ENCODE measurements around the gene CUBN.

CUBN gene

GRCh38 chr10:17109046-17109445, 20.6 kb downstream of the CUBN start:
- DNase-seq (ENCODE audit: low read depth in 2 of 2) = no peak

GRCh38 chr10:17106991-17107390, 22.6 kb downstream of the CUBN start:
- no peak for DNase-seq (ENCODE audit: low read depth in 2 of 2)

- no peak for DNase-seq (ENCODE audit: low read depth in 2 of 2)
Observed at GRCh38 chr10:17101910-17102266, 27.7 kb downstream of the CUBN start.

- DNase-seq (ENCODE audit: low read depth in 2 of 2) = no peak
Observed at GRCh38 chr10:17101257-17101909, 28.2 kb downstream of the CUBN start.

DNA sequence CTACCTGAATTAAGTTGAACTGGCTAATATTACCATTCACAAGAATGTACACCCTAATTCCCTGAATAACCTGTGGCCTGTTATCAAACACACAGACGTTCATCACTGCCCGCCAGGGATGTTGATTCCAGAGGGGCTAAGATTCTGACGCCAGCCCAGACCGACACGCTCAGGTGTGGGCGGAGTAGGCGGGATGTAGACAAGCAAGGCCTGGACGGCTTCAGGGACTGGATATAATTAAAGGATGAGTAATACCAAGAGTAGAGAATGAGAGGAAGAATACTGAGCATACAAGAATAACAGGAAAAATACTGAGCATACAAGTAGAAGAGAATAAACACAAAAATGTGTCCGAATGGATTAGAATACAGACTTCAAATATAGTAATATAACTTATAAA, 29.0 kb downstream of the CUBN start:
- DNase-seq (ENCODE audit: low read depth in 2 of 2) = no peak

DNA sequence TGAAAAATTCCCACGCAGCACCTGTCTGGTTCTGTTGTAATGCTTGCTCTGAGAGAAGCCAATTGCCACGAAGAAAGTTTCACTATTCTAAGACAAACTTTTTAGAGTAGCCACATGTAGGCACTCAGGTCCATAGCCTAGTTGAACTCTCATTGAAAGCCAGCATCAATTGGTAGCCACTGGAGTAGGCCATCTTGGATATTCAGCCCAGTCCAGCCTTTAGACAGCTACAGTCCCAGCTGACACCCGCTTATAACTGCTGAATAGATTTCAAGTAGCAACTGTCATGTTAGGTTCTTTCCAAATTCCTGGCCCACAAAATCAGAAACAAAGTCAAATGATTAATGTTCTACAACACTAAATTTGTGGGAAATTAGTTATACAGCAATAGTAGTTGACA, 31.6 kb downstream of the CUBN start:
- no peak for DNase-seq (ENCODE audit: low read depth in 2 of 2)

DNA sequence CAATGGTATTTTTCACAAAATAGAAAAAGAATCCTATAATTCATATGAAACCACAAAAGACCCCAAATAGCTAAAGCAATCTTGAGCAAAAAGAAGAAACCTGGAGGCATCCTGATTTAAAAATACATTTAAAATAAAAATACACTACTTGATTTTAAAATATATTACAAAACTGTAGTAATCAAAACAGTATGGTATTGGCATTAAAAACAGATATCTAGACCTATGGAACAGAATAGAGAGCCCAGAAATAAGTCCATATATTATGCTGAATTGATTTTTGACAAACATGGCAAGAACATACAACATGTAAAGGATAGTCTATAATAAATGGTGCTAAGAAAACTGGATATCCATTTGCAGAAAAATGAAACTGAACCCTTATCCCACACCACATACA, 34.8 kb downstream of the CUBN start:
- DNase-seq (ENCODE audit: low read depth in 2 of 2) = no peak

DNA sequence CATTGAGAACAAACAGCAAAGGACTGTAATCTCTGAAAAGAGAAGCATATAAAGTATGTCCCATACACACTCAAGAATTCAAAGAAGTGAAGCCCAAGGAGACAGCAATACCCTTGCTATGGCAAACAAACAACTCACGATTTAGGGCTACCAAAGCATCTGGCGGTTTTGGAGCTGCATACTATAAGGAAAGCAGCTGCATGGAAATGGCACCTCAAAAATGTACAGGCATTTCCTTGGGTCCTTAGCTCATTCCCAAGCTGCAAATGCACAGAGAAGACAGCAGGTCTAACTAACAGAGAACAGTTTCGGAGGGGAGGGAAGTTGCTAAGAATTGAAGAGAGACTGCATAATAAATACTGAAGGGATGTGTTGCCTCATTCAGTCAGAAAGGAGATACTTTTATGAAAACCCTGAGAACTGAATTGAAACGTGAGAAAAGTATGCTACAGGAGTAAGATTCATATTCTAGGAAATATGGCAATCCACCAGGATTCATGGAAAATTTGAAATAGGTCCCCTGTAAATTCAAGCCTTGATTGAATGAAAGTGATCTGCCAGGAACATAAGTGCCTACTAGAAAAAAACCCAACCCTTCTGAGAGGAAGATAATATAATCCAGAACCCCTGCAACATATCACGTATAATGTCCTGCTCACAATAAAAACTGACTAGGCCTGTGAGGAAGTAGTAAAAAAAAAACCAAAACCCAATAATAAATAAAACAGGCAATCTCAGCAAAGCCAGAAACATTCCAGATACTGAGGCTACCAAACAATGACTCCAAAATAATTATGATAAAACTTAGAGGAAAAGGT, 36.4 kb downstream of the CUBN start:
- DNase-seq (ENCODE audit: low read depth in 2 of 2) = no peak

DNA sequence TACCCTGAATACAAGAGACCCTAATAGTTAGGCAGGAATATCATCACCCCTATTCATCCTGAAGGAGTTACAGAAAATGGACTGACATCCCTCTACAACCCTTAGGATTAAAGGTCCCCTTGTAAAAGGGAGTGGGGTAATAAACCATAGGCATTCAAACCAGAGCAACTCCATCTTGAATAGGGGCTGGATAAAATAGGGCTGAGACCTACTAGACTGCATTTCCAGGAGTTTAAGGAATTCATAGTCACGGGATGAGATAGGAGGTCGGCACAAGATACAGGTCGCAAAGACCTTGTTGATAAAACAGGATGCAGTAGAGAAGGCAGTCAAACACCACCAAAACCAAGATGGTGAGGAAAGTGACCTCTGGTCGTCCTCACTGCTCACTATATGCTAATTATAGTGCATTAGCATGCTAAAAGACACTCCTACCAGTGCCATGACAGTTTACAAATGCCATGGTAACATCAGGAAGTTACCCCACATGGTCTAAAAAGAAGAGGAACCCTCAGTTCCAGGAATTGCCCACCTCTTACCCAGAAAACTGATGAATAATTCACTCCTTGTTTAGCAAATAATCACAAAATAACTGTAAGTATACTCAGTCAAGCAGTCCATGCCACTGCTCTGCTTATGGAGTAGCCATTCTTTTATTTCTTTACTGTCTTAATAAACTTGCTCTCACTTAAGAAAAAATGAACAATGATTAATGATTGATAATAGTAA, 37.2 kb downstream of the CUBN start:
- no peak for DNase-seq (ENCODE audit: low read depth in 2 of 2)

DNA sequence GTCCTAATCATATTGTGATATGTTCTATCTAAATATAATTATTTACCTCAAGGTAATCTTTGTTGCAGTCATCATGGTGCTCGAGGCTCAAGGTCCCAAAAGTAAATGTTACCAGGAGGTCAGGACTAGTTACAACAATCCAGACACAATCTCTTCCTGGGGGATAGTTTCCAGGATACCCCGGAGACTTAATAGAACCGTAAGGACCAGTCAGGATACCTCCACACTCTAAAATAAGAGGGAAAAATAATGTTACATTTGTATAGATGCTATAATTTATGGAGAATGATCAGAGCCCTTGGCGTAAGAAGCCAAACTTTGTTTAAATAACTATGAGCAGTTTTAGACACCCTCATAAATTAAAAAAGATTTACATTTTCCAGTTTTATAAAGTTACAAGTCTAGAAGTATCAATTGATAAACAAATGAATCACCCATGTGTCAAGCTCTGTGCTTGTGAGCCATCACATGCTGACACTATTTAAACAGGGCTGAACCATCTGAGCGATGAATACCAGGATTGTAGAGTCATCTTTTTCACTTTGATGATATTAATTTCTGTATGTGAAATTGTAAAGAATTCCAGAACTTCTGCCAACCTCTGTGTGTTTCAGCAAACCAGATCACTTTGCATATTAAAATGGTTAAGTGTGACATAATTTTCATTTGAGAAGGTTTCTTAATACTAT, 41.3 kb downstream of the CUBN start:
- DNase-seq (ENCODE audit: low read depth in 2 of 2) = no peak

- no peak for DNase-seq (ENCODE audit: low read depth in 2 of 2)
Observed at GRCh38 chr10:17086865-17087367, 42.7 kb downstream of the CUBN start.

DNA sequence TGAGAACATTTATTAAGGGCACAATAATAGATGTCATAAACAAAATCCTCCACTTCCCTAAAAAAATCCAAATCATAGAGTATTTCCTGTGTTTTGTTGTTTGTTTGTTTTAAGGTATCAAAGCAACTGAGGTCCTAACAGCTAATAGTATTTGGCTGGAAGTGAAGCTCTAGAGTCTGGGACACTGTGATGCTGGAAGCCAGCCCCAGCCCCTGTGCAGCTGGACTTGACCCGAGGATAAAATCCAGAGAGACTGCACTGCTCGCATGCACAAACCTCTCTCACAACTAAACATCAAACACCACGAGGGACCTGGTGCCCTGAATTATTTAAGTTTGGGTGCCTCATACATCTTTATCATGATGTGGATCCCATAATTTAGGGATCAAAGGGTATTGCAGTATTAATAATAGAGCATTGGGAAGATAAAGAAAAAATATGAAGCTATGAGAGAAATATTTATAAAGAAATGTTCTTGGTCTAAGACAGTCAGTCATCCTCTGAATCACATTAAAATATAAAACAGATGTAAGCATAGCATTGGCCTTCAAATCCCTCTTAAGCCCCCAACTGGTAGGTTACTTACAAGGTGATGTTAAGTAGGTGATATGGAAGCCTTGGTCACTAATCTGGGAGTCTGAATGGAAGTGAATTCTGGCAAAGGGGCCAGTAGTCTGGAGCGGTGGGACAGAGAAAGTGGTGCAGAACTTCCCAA, 44.4 kb downstream of the CUBN start:
- no peak for DNase-seq (ENCODE audit: low read depth in 2 of 2)

DNA sequence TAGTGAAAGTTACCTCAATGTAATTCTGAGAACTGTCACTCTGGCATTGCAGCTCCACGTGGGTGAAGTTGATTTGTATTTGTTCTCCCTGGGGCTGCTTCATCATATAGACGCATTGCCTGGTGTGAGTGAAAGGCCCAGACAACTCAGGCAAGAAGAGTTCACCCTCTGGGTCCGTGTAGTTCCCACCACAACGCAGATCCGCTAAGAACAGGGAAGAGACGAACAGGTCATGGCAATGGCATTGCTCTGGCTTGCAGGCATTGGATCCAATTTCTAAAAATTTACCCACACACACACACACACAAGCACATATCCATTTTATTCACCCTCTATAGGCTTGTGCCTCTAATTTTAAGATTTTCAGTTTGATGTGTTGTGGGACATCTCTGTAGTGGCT, 45.4 kb downstream of the CUBN start:
- DNase-seq (ENCODE audit: low read depth in 2 of 2) = no peak

DNA sequence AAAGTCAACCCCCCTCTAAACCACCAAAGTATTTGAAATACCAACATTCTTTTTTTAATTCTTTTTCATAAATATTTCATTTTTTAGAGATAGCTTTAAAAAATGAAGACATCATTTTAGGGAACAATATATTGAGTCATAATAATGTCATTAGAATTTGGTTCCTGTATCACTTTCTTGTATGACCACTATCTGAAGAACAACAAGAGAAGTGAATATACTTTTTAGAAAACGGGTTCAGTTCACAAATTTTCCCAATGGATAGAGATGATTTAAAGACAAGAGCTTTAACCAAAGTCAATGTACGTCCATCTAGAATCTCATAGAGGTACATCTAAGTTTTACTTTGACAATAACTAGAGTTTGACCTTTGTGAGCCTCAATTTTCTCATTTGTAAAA, 48.2 kb downstream of the CUBN start:
- DNase-seq (ENCODE audit: low read depth in 2 of 2) = no peak

- no peak for DNase-seq (ENCODE audit: low read depth in 2 of 2)
Observed at GRCh38 chr10:17077890-17078289, 51.7 kb downstream of the CUBN start.

DNA sequence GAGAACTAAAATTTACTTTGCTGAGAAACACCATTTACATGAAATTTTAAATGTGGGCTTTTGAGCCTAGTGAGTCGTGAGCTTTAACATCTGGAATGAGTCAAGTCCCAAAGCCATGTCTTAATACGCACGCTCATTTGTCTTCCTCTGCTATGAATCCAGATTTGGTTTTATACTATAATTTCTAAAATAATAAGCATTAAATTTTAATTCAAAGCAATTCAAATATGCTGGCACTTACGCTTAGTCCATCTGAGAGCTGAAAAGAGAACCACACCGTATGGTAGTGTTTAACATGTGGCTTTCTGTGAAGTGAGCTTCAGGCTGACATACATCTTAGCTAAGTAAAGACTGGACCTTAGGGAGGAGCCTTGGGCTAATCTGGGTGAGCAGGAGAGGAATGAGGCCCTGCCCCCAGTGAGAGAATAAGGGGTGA, 52.2 kb downstream of the CUBN start:
- DNase-seq (ENCODE audit: low read depth in 2 of 2) = no peak

DNA sequence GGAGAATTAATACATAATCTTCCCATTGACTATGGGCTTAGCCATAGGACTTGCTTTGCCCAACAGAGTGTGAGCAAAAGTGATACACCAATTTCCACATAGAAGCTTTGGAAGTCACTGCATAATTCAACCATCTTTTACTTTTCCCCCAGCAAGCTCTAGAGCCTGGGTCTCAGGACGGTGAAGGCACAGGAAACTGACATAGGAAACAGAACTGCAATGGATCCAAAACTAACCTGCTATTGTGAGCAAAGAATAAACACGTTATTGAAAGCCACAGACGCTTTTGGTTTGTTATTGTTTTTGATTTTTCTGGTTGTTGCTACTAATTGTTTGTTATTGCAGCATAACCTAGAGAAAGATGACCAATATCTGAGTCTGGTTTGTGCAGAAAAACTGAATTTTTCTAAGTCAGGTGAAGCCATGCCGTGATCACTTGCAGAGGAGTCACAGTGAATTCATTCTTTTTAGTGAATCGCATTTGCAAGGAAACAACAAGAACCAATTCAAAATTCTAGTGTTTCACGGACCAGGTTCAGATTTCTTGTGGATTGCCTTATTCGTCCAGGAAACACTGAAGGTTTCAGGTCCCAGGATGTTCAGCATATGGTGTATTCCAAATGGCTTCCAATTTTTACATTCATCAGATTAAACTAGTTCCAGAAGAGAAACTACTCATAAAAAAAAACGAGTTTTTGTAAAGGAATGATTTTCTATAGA, 52.8 kb downstream of the CUBN start:
- DNase-seq (ENCODE audit: low read depth in 2 of 2) = no peak

DNA sequence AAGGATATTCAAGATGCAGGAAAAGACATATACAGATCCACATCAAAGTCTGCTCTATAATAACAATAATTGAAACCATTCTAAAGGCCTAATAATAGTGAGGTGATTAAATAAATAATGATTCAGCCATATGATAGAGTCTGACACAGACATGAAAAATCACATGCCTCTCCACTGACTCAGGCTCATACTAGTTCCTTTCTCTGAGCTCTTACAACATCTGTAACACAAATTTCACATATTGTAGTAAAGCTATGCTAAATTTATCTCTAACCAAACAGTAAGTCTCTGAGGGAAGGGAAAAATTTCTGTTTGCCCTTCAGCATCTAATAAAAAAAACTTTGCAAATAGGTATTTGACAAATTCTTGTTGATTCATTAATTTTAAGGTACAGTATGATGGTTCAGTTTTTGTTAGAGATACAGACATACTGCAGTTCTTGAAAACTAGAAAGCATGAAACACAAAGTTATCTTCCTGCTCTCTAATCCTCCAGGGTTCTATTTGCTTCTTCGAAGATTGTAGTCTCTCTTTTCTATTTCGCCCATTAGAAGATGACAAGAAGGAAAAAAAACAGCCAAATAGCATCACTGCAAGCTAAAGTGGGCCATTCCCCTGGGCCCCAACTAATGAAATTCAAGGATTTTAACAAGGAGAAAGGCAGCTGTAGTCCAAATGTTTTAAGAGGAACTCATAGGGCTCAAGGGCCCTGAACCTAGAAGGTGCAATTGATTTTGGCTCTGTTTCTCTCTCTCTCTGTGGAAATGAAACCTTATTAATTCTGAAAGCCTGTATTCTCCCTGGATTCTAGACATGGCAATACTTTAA, 53.9 kb downstream of the CUBN start:
- no peak for DNase-seq (ENCODE audit: low read depth in 2 of 2)

GRCh38 chr10:17074541-17074847, 55.1 kb downstream of the CUBN start:
- DNase-seq (ENCODE audit: low read depth in 2 of 2) = no peak
